ENCODE data around the gene PTPRC. TPM values are rescaled to one million over a fixed set of nuclear protein-coding genes. Genes with fewer than 3 reads are reported as not detected.

PTPRC gene
- total and polyA plus RNA-seq, 9 donors: 1.9 to 17.5 (median 6.9) TPM

GRCh38 chr1:198701766-198702539, 63.1 kb downstream of the PTPRC start:
- Histone ChIP-seq H3K9me3 (no peaks in the 10 kb centered on the region), H3K4me1 (ENCODE audit: insufficient read depth) (no peaks in the 10 kb centered on the region), H3K4me3 (no peak overlapping the region), H3K27ac (no peak overlapping the region), H3K27me3 (no peaks in the 10 kb centered on the region), H3K36me3 (no peaks in the 10 kb centered on the region)
- 89 to 94% (median 94%) methylated on average over 4 of the region's 4 CpGs for WGBS, 3 donors
- intact Hi-C loops (cut with DNase I): no loop called here
- TF ChIP-seq POLR2A (IDR thresholded peaks at IDR 0.05) (no peak), EP300 (IDR thresholded peaks at IDR 0.05) (no peak), CTCF (IDR thresholded peaks at IDR 0.05) (no peak)
- no peak for DNase-seq

GRCh38 chr1:198708761-198709525, 70.1 kb downstream of the PTPRC start:
- Histone ChIP-seq H3K4me3 (no peak overlapping the region), H3K9me3 (no peaks in the 10 kb centered on the region), H3K36me3 (no peaks in the 10 kb centered on the region), H3K27me3 (no peaks in the 10 kb centered on the region), H3K27ac (no peak overlapping the region), H3K4me1 (ENCODE audit: insufficient read depth) (no peaks in the 10 kb centered on the region)
- WGBS, 3 donors: 95 to 97% (median 95%) methylated on average over 5 of the region's 5 CpGs
- TF ChIP-seq POLR2A (IDR thresholded peaks at IDR 0.05) (no peak), CTCF (IDR thresholded peaks at IDR 0.05) (no peak)
- no peak for DNase-seq
- intact Hi-C loops (cut with DNase I): no loop called here

DNA sequence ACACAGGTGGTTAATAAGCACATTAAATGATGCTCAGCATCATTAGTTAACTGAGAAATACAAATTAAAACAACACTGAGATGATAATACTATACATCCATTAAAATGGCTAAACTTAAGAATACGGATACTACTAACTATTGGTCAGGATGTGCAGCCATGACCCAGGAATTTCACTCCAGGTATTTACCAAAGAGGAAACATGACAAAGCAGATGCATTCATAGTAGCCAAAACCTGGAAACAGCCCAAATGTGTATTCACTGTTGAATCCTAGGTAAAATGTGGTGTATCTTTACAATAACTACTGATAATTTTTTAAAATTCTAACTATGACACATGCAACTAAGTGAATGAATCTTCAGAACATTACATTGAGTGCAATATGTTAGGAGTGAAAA, 73.0 kb downstream of the PTPRC start:
- Histone ChIP-seq H3K9me3 (no peaks in the 10 kb centered on the region), H3K4me1 (ENCODE audit: insufficient read depth) (no peaks in the 10 kb centered on the region), H3K36me3 (no peaks in the 10 kb centered on the region), H3K4me3 (no peak overlapping the region), H3K27ac (no peak overlapping the region), H3K27me3 (no peaks in the 10 kb centered on the region)
- TF ChIP-seq EP300 (IDR thresholded peaks at IDR 0.05) (no peak), POLR2A (IDR thresholded peaks at IDR 0.05) (no peak), CTCF (IDR thresholded peaks at IDR 0.05) (no peak)
- 80 to 88% (median 84%) methylated on average over 1 of the region's 1 CpG for WGBS, 3 donors
- no peak for DNase-seq
- intact Hi-C loops (cut with DNase I): no loop called here

DNA sequence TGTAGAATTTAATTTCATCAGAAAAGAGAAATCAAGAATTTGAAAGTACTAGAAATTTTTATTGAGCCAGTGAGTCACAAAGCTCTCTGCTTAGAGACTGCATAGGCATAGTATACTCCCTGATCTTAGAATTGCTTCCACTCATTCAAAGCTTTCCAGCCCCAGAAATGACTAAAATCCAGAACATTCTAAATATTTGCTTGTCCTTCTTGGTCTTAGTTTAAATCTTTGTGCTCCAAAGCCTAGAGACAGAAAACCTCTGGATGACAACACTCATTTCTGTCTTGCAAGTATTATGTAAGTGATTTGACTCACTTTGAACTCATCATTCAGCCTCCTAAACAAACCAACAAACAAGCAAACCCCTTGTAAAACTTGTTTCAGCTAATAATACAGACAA, 74.2 kb downstream of the PTPRC start:
- H3K27me3 ChIP-seq: no peaks in the 10 kb centered on the region
- H3K27ac ChIP-seq: no peak overlapping the region
- H3K4me1 ChIP-seq (ENCODE audit: insufficient read depth): no peaks in the 10 kb centered on the region
- no peaks in the 10 kb centered on the region for H3K9me3 ChIP-seq
- TF ChIP-seq EP300 (IDR thresholded peaks at IDR 0.05) (no peak), POLR2A (IDR thresholded peaks at IDR 0.05) (no peak), CTCF (IDR thresholded peaks at IDR 0.05) (no peak)
- no peak for DNase-seq
- H3K4me3 ChIP-seq: no peak overlapping the region
- H3K36me3 ChIP-seq: no peaks in the 10 kb centered on the region
- intact Hi-C loops (cut with DNase I): no loop called here

Data from ovary (tissue), 9 donors.